IPS-18c (cell line): ENCODE measurements around the gene PDZD4.

Source experiments
- H3K4me3 ChIP-seq: 2 replicates; pipeline ENCODE4 v1.7.0; 2013; ENCODE audit warnings: low read depth, mild to moderate bottlenecking, low read length, moderate library complexity; ENCODE audit not compliant: insufficient read depth
- H3K9me3 ChIP-seq: one replicate; pipeline ENCODE4 v1.6.1; 2013; ENCODE audit warnings: mild to moderate bottlenecking, low read length, moderate library complexity; ENCODE audit not compliant: control insufficient read depth, insufficient read depth

PDZD4 gene

DNA sequence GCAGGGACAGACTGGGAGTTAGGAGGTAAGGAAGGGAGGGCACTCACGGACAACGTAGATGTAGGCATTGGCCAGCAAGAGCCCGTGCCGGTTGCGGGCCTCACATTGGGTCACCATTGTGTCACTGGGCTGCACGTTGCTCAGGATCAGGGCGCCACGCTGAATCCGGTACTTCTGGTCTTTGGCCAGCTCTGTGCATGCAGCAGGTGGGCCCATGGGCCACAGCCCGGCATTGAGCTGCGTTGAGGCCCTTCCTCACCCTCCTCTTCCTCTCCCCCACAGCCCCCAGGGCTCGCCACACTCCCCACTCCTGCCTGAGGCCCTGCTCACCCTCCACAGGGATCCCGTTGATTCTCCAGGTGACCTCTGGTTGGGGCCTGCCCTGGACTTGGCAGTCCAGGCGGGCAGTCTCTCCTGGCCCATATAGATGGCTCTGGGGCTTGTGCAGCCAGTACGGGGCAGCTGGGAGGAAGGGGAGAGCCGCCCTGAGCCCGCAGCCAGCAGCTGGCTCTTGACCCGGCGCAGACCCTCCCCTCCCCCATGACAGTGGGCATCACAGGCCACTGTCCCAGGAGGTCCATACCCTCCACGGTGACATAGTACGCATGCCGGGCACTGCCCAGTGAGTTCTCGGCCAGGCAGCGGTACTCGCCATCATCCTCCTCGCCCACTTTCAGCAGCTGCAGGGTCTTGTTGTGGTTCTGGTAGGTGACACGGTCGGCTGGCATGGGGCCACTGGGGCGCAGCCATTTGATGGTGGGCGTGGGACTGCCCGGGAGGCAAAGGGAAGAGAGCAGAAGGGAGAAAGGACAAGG lies 39.3 kb upstream of the PDZD4 start:
- Histone ChIP-seq H3K9me3 (peaks cover 10% of the 10 kb centered on the region), H3K4me3 (no peak overlapping the region)

DNA sequence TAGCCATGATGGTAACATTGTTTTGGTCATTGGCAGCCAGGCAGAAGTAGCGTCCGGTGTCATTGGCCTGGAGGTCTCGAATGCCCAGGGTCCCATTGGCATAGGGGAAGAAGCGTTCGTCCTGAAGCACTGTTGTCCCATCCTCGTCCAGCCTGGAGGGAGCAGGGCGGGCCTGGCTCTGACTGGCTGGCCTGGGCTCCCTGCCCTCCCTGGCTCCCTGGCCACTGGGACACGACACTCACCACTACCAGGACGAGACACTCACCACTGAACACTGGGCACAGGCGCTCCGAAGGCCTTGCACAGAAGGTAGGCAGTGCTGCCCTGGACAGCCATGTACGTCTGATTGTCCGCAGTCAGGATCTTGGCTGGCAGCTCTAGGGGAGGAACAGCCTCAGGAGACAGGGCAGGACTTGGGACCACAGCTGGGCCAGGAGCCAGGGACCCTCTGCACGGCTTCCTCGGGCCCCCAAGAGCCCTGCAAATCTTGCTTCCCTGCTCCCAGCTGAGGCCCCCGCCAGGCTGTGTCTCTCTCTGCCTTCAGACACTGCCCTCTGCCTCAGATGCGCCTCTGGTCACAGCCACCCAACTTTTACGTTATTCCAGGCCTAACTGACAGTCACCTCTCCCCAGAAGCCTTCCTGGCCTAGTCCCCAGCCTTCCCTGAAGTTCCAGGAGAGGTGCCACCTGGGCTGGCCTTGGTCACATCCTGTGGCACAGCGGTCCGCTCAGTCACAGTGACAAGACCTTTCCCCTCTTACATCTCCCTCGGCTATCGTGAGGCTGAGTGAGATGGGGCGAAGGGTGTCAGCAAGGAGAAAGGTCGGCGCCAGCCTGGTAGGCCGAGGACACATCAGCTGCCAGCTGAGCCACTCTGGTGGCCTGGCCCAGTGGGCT lies 38.5 kb upstream of the PDZD4 start:
- H3K4me3 ChIP-seq: no peak overlapping the region
- H3K9me3 ChIP-seq: peaks cover 10% of the 10 kb centered on the region

DNA sequence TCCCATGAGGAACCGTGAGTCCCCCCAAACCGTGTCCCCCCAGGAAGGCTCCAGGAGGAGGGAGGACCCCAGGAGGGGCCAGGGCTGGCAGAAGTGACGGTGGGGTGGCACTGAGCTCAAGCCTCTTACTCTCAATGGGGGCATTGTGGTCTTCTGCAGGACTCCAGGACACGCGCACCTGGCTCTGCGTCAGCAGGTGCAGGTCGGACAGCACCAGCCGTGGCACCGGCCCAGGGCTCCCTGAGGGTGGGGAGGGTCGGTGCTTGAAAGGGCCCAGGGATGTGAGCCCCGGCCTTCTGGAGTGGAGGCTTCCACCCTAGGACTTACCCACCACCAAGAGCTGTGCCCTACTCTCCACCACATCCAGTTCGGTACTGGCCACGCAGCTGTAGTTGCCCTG lies 37.3 kb upstream of the PDZD4 start:
- Histone ChIP-seq H3K9me3 (peaks cover 12% of the 10 kb centered on the region), H3K4me3 (no peak overlapping the region)

DNA sequence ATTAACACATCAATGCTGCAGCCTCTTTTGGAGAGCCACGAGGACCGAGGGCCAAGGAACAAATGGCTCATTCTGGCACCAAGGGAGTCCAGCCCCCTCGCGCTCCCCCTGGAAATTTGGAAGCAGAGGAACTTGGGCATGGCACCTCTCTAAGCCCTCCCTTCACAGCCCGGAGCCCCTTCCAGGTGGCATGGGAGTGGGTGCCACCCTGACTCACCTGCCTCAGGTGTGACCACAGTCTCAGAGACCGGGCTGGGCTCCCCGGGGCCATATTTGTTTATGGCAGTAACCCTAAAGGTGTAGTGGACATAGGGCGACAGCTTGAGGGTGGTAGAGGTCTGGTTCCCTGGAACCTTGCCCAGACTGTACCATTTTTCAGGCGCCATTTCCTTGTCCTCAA lies 36.8 kb upstream of the PDZD4 start:
- H3K4me3 ChIP-seq: 0 out of 2 replicates have a peak overlapping the region, but pooled peaks have one; percentile 1
- H3K9me3 ChIP-seq: peaks cover 11% of the 10 kb centered on the region

DNA sequence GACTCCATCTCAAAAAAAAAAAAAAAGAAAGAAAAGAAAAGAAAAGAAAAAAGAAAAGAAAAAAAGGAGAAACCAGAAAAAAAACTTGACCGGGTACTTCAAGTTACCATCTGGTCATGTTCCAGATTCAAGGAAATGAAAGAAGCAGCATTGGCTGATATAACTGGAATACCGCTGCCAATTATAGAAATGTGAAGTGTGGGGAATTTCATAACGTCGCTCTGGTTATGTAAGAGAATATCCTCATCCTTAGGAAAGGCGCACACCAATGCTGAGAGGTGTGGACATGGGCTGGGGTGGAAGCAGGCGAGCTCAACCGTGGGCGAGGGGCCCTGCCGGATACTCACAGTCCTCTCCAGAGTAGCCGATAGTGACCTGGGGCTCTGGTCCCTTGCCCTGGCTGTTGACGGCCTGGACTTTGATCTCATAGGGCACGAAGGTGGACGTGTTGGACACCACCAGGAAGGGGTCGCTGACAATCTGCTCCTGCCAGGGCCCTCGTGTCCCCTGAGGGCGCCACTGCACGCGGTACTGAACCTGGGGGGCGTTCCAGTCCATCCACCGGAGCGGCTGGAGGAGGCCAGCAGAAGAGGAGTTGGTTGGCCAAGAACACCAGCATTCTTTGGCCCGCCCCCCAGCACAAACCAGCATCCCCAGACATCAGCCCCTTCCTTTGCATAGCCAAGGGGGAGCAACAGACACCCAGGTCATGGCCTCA lies 36.1 kb upstream of the PDZD4 start:
- no peak overlapping the region for H3K4me3 ChIP-seq
- H3K9me3 ChIP-seq: peaks cover 12% of the 10 kb centered on the region

DNA sequence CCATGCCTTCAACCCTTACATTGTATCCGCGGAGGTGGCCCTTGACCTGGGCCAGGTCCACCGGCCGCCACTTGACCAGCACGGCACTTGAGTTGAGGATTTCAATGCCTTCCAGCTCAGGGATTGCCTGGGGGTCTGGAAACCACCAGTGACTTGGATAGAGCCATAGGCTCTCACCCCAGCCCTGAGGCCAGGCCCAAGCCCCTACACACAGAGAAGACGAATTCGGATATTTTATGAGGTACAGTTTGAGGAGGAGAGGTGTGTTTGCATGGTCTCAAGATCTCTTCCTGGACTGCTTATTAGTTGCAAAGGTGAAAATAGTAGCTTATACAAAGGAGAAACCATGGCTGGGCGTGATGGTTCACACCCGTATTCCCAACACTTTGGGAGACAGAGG lies 35.3 kb upstream of the PDZD4 start:
- H3K9me3 ChIP-seq: peaks cover 14% of the 10 kb centered on the region
- H3K4me3 ChIP-seq: no peak overlapping the region

DNA sequence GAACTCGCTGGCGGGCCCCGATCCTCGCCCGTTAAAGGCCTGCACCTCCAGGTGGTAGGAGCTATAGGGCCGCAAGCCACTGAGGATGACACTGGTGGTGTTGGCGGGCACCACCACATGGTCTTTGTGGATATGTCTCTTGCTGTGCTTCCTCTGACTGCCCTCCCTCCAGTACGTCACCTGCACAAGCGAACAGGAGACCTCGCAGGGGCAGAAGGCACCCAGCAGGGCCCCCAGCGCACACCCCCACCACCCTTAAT lies 34.9 kb upstream of the PDZD4 start:
- H3K9me3 ChIP-seq: peaks cover 14% of the 10 kb centered on the region
- H3K4me3 ChIP-seq: no peak overlapping the region

DNA sequence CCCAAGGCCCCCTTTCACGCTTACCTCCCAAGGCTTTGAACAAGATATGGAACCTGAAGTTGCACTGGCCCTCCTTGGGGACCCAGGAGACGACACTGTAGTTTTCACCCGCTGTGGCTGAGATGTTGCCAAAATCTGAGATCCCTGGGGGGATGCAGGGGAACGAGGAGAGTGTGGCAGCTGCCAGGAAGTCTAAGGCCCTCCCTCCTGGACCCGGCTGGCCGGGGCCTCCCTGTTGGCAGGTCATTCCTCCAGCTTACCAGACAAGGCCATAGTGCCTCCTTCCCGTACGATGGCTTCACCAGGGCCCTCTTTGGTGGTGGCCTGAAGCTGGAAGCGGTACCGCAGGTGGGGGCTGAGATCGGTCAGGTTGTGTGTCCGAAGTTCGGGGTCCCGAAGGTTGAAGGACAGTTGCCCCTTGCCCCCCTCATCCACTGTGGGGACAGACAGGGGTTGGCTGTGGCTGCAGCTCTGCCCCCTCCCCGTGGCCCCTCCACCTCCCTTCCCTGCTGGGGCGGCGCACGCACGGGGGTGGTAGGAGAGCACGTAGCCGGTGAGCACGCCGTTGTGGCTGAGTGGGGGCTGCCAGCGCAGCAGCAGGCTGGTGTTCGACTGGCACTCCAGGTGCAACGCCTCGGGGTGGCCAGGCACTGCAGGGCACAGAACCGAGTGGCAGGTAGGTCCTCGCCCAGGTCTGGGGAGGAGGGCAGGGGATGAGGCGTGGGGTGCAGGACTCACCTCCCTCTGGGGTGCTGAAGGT lies 34.4 kb upstream of the PDZD4 start:
- Histone ChIP-seq H3K9me3 (peaks cover 15% of the 10 kb centered on the region), H3K4me3 (no peak overlapping the region)

DNA sequence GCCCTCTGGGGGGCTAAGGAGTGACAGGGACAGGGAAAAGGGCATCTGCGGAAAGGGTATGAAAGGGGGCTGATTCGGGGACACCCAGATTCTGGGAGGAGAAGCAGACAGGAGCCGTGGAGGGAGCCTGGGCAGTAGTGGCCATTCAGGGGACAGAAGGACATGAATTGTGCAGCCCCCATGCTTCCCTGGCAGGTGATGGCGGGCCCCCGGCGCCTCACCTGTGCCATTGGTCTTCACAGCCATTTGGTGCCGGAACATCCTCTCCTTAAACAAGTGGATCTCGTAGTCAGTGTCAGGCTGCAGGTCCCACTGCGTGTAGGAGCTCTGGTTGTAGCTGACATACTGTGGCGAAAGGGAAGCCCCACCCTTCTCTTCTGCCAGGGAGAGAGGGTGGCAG lies 33.8 kb upstream of the PDZD4 start:
- H3K4me3 ChIP-seq: no peak overlapping the region
- peaks cover 18% of the 10 kb centered on the region for H3K9me3 ChIP-seq

DNA sequence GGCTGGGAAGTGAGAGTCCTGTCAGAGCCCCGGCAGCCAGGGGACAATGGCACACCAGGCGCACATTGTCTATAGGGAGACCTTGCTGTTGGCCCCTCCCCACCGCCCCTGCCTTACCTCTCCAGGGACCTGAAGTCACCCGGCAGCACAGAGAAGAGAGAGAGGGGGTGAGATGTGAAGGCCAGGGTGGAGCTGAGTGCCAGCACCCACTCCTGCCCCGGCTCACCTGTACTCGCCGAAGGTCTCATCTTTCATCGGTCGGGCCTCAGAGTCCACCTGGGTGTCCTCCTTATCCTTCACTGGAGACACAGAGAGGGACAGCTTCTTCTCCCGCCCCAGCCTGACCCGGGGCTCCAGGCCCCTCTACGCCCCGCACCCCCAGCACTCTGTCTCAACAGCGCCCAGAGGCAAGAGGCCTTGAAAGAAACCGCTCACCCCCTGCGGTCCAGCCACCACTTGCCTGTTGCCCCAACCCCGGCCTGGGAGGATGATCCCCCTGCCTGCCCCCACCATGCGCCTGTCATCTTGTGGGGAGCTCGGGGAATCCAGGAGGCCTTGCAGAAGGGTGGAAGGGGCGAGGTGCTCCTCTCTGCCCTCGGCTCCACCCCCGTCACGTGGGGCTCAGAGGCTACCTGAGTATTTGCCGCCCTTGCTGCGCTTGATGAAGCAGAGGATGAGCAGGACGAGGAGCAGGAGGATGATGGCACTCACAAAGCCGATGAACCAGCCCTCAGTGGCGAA lies 33.1 kb upstream of the PDZD4 start:
- Histone ChIP-seq H3K9me3 (peaks cover 18% of the 10 kb centered on the region), H3K4me3 (no peak overlapping the region)

DNA sequence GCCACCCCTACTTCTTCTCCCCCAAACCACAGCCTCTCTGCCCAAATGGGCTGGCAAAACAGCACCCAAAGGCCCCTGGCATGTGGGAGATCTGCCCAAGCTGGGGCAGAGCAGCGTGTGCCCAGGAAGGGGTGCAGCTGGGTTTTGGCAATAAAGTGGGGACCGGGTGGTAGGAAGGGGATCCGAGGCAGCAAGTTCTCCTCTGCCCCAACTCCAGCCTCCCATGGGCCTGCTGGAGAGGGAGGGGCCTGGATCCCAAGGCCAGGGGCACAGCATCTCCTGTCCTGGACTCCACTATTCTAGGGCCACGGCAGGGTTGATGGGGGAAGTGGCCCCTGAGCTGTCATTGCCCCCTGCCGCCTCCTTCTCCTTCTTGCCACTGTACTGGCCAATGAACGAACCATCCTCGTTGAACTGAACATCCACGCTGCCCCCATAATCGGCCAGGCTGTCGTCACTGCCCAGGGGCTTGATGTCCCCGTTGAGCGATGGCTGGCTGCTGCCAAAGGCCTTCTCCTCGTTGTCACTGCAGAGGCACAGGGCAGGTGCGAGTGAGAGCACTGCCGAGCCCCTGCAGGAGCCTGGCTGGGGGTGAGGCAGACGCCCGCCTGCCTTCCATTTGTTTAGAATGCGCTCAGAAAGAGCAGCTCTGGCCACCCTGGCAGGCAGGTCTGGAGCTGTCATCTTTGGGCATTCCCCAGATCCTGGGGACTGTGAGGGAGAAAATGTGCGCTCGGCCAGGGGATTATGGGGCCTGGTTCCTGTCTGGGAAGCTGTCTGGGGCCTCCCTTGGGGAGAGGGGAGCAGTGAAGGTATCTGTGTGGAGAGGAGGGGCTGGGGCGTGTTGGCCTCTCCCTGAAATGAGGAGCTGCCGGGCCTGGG lies 32.3 kb upstream of the PDZD4 start:
- Histone ChIP-seq H3K9me3 (peaks cover 16% of the 10 kb centered on the region), H3K4me3 (peak overlapping the region; percentile 31; the same call in 1 of the 2 replicates)

DNA sequence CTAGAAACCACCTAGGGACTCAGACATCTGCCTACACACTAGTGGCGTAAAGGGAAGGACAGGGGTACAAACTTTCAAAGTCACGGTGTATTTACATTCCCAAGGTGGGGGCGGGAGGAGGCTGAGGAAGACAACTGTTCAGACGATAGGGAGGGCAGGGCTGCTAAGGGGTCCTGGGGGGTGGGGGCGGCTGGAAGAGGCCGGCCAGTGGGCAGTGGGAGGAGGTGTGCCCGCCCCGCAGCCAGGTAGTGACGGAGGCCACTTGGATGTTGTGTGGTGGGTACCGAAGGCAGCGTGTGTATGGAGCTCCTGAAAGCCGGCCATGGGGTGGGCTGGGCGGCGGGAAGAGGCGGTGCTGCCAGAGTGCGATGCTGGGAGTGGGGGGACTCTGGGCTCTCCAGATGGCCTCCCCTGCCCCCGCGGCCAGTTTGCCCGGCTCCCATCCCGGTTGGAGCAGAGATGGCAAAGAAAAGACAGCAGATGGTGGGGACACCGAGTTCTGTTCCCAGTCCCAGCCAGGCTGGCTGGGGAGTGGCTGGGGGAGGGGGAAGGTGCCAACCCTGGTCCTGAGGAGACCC lies 31.5 kb upstream of the PDZD4 start:
- Histone ChIP-seq H3K4me3 (no peak overlapping the region), H3K9me3 (peaks cover 16% of the 10 kb centered on the region)

DNA sequence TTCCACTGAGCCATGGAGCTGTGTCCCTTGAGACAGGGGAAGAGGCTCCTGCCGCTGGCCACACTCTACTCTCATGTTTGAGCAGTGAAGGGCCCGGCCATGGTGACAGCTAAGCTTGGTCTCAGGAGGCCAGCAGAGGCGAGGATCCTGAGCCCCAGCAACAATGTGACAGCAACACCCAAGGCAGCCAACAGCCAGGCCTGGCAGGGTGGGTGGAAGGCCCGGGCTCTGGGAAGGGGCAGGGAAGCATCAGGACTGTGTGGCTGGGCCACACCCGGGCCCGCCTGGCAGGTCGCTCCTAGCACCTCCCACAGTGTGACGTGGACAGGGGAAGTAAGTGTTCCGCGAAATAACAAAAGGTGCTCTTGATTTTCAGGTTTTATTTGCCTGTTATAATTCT lies 30.8 kb upstream of the PDZD4 start:
- H3K9me3 ChIP-seq: peaks cover 16% of the 10 kb centered on the region
- no peak overlapping the region for H3K4me3 ChIP-seq

DNA sequence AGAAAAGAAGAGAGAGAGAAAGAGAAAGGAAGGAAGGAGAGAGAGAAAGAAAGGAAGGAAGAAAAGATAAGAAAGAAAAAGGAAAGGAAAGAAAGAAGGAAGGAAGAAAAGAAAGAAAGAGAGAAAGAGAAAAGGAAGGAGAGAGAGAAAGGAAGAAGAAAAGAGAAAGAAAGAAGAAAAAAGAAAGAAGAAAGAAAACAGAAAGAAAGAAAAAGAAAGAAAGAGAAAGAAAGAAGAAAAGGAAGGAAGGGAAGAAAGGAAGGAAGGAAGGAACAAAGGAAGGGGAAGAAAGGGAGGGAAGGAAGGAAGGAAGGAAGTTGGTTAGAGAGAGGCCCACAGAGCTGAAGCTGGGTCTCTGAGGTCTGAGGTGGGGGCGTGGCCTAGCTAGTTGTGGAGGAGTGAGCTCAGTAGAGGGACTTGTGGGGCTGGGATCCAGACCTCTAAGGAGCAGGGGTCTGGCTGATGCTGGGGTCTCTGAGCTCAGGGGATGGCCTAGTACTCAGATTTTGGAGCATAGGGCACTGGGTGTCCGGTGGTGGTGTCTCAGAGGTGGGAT lies 27.1 kb upstream of the PDZD4 start:
- Histone ChIP-seq H3K9me3 (peaks cover 10% of the 10 kb centered on the region), H3K4me3 (no peak overlapping the region)

DNA sequence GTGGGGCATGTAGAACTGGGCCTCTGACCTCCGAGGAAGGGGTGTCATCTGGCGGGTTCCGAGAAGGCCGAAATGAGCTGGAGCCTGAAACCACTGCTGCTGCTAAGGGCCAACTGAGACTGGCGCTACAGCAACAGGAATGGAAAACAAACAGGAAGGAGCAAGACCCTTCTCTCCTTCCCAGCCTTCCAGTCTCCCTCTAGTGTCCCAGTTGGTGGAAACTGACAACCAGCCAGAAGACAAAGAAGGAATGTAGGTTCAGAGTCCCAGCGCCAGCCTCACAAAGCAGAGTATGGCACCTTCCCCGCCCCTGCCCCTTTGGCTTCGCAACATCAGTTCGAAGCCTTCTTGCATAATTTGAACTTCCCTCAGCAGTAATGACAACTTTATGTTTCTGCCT lies 24.4 kb upstream of the PDZD4 start:
- H3K9me3 ChIP-seq: peaks cover 8% of the 10 kb centered on the region
- no peak overlapping the region for H3K4me3 ChIP-seq
